Activated T-cell treated with anti-CD3 and anti-CD28 coated beads, Interleukin-2, amount 50 U/mL, for 1 hour (primary cell): Measurements from ENCODE around the gene MPI.
A peak's percentile ranks its signal among the peaks of the same experiment; 100 is the strongest.

Experiments
- DNase-seq: peaks from one replicate; pipeline ENCODE4 v3.0.0-alpha.2; 2020

The MPI gene

GRCh38 chr15:74950078-74950908 lies 60.5 kb downstream of the MPI start:
- peak; percentile 71 for DNase-seq

DNA sequence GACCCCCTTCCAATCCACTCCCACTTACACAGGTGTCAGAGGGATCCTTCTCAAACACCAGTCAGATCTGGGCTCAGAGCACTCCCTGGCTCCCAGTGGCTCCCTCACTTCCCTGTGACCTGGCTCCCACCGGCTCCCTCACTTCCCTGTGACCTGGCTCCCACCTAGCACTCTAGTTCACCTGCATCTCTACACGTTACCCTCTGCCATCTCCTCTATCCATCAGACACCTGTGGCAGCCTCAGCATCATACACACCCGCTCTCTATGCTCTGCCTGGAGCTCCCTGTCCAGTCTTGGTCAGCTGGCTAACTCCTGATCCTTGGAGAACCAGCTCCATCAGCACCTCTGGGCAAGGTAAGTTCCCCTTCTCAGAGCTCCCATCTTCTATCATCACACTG lies 61.2 kb downstream of the MPI start:
- DNase-seq: no peak
